GM18526 (cell line): ENCODE results near the gene GPR55.

ENCODE experiments used
- POLR2A ChIP-seq: IDR thresholded peaks from 3 replicates; pipeline ENCODE4 v1.6.1; 2011; ENCODE audit not compliant: insufficient read length; ENCODE audit errors: extremely low read depth

Gene GPR55

DNA sequence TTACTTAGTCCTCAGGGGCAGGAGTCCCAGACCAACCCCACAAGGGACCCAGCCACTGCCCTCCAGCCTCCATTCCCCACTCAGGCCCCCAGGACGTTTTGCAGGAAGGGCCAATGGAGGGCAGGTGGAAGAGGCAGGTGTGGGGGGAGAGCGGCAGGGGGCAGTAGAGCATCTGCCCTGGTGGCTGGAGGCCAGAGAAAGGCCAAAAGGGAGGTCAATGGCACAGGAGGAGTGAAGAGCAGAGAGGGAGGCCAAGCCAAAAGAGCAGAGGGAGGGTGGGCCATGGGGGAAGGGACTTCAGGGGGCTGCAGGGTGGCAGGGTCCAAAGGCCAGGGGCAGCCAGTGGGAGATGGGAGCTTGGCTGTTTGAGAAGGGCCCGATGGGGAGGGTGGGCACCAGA lies 17.3 kb upstream of the GPR55 start:
- no peak for TF ChIP-seq POLR2A

DNA sequence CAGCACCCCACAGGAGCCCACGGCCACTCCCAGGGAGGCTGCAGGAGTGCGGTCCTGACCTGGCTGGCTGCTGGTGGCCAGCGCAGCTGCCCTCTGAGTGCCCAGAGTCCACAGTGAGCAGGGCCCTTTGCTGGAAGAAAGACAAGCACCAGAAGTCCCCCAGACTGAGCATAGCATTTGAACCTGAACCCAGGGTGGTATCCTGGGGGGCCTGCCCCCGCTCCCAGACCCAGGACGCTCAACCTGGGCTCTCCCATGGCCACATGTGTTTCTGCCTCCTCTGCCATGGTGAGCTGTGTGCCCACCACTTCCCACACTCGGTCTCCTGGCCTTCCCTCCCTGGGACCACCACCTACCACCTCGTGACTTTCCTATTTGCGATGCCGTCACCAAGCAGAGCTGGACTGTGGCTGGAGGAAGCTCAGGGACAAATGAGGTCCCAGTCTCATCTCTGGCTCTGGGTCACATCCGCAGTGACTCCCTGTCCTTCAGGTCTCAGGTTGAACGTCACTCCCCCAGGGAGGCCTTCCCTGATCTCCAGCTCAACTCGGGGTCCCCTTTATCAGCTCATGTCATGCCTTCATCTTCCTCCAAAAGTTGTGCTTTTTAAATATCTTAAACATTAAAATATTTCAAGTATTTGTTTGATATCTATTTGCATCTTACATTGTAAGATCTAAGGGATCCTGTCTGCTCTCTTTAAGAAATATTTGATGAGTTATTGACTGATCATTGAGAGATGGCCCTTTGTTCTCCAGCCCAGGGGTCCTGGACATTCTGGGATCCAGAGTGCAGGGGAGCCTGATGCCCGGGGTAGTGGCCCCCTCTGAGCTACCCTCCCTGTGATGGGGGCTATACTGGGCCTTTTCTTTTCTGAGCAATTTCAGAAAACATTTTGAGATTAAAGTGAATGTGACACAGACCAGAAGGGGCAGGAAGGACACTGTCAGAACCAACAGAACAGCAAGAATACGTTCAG lies 16.4 kb upstream of the GPR55 start:
- TF ChIP-seq POLR2A = no peak

DNA sequence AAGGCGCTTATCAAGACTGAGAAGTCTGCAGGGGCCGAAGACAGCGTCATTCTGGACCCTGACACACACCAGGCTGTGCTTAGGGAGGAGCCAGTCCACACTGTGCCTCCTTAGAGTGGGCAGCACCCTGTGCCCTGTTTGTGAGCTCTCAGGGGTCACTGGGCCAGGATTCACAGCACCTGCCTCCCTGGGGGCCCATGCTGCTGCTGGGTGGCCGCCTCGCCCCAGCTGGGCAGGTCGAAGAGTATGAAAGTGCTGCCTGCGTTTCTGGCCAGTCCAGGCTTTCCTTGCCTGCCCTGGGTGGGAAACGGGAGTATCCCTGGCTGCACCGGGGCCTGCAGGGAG lies 15.4 kb upstream of the GPR55 start:
- no peak for TF ChIP-seq POLR2A

DNA sequence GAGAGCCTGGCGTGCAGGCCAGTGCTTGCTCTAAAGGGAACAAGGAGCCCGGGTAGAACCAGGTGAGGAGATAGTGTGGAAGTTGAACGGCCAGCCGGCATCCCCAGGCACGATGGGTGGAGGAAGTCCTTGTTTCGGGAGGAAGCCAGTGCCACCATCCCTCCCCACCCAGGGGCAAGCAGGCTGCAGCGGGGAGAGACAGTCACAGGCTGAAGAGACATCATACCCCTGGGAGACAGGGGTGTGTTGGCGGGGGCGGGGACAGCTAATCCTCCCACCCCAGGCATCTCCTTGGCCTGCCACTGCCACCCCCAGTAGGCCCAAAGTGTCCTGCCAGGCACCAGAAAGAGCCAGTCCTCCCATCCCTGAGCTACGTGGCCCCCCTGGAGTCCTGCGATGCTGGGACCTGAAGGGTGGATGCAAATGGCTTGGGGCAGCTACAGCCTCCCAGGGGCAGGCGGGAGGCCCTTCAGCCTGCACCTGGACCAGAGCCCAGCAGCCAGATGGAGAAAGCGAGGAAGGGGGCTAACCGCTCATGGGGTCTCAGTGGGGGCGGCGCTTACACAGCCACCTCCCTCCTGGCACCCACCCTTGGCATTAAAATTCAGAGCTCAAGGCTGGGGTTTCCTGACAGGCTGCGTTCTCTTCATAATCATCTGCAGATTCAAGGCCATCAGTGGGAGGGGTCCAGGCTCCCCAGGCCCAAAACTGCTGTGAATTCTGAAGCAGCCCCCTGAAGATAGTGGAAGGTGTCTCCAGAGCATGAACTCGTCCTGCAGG lies 14.8 kb upstream of the GPR55 start:
- TF ChIP-seq POLR2A = no peak

DNA sequence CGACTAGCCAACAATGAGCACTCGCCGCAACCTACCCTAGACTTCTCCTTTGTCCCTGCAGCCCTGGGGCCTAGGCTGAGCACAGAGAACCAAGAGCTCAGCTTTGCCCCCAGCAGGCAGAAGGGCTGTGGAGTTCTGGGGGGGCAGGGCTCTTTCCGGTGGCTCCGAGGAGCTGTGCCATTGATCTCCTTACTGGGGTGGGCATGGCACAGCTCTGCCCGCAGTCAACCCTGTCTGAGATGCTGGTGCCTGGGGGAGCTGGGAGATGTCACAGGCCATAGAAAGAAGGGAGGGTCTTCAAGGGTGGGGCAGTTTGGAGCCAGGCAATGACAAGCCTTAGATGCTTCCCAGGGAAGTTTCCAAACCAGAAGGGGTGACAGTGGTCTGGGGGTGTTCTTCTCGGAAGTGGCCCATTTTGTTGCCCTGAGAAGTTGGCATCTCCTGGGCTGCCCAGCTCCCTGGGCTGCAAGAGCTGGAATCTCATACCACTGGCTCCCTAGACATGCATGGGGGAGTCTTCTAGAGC lies 14.1 kb upstream of the GPR55 start:
- no peak for TF ChIP-seq POLR2A

DNA sequence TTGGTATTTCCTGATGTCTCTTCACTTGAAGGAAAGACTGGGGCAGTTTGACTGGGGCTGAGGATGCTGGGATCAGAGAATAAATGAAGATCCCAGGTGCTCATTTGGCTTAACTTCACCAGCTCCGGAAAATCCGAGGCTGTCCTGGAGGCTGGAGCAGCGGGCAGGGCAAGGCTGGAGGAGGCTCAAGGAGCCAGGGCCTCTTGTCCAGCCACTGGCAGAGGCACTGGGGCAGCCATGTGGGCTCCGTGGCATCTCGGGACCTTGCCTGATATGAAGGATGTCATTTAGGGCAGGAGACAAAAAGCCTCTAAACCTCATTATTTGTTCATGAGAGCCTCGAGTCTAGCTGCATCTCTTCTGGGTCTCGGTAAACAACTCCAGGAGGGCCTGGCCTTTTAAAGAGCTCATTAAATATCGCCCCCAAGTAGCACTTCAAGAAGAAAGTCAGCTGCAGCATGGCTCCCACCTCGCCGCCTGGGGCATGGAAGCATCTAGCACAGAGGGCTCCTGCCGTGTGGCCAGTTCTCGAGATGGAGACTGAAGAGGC lies 13.5 kb upstream of the GPR55 start:
- TF ChIP-seq POLR2A = no peak

DNA sequence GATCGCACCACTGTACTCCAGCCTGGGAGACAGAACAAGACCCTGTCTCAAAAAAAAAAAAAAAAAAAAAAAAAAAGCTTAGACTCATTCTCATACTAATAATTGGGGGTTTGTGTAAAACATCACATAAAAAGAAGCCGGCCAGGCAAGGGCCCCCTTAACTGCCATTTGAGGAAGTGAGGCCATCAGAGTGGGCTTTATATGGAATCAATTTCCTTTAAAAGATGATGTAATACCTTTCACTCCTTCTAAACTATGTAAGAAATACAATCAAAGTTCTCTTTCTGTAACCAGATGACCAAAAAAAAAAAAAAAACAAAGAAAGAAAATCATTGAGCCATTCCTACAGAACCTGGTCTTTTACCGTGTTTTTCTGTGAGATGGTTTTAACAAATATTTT lies 13.1 kb upstream of the GPR55 start:
- TF ChIP-seq POLR2A = no peak

DNA sequence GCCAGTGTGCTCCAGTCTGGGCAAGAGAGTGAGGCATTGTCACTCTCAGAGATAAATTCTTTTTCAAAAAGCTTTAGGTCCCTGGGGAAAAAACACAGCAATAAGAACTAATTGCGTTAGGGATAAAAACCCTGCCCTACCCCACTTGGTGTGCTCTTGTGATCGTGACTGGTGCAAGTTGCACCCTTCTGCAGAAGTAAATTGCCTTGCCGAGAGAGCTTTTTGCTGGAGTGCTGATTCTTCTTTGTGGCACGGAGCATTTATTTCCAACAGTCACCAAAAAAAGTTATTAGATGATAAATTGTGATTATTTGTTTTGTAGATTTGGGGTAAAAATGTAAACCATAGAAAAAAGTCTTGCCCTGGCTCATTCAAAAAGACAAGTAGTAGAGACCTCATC lies 12.3 kb upstream of the GPR55 start:
- no peak for TF ChIP-seq POLR2A

DNA sequence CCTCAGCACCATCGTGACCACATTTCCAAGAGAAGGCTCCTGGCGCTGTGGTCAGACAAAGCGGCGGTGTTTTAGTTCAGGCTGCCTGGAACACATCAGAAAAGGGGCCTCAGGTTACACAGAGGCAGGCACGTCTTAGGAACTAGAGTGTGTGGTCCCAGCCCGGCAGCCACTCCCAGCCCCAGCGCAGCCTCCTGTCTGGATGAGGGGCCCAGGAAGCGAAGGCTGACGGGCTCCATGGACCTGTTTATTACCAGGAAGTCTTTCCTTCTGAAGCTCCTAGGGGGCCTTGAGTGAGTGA lies 10.0 kb upstream of the GPR55 start:
- TF ChIP-seq POLR2A = no peak

DNA sequence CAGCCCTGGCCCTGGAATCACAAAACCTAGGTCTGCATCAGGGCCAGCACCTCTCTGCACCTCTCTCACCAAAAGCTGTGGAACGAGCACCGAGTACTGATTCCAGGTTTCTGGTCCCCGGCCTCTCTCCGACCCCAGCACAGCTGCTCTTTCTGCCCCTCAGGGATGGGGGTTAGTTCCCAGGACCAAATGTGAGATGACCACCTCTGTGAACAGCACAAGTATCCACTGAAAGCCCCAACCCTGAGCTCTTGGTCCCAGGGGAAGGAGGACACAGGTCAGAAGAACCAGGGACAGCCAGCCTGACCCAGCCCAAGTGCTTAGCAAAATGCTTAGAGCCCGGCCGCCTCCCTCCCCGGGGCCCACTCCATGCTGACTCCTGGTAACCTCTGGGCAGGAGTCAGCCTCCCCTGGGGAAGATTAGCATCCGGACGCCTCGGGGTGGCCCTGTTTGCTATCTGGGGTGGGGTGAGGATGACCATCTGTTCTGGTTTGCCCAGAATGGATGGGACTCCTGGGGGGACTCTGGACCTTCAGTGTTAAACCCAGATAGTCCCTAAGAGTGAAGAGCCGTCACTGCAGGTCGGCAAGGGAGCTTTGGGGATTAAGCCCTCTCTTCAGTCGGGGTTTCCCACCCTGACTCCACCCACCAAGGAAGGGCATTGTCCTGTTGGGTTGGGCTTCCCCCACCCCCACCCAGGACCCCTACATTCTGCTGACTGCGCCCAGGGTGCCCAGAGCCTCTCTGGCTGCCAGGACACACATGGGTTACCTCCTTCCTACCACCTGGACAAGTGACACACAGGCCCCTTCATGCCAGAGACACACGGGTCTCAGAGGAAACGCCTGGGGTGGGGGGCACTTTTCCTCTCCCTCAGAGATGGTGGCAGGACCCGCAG lies 9.4 kb upstream of the GPR55 start:
- TF ChIP-seq POLR2A = no peak

DNA sequence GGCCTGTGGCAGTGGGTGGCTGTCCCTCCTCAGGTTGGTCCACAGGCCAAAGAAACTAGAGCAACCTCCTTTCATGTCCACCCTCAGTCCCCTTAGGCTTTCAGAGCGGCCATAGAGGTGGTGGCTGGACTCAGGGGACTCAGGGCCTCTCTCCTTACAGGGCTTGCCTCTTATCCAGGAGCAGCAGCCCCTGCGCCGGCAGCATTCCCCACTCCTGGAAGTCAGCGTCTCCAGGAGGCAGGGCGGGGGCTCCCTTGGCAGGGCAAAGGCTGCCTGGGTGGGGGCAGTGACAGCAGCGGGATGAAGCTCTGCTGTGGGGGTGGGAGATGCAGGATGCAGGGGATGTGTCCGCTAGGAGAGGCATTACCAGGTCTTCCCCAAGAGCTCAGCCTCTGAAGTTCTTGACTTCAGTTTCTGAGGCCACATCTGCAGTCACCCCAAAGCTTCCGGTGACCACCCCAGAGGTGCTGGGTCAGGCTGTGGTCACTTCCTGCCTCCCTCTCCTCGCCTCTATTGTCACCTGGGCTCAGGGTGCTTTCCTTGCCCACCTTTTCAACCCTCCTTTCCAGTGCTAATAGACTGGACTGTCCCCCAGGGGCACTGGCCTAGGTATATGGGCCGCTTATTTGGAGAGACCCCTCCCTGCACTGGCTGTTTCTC lies 8.6 kb upstream of the GPR55 start:
- TF ChIP-seq POLR2A = no peak

DNA sequence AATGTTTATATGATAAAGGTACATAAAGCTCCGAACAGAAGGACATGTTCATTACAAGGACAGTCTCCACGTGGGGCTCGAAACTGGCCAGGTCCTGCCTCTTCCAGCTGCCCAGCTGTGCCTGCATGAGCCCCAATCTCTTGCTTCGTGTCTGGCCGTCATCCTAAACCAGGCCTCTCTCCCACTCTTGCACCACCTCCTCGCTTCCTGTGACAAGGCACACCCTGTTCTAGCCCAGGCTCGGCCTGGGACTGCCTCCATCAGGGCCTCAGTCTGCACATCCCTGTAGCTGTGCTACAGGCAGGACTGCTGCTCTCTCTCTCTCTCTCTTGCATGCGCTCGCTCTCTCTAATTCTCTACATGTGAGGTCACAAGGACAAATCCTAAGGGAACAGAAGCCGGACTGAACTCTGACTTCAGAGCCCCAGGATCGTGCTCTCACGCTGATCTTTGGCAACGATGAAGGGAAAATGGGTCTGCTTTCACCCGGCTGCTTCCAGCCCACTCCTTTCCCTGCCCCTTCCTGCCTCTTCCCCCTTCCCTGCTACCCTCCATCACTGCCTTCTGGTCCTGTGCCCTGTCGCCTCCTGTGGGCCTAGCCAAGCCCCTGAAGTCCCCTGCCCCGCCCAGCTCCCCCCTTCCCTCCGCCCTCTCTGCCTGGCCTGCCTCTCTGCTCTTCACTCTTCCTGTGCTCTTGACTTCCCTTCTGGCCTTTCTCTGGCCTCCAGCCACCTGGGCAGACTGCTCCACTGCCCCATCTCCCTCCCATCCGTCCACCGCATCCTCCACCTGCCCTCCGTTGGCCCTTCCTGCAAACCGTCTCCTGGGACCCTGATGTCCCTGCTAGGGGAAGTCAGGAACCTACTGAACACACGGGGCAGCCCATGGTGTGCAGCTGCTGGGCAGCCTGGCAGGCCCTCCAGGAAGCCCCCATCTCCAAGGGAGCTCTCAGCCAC lies 7.8 kb upstream of the GPR55 start:
- no peak for TF ChIP-seq POLR2A

DNA sequence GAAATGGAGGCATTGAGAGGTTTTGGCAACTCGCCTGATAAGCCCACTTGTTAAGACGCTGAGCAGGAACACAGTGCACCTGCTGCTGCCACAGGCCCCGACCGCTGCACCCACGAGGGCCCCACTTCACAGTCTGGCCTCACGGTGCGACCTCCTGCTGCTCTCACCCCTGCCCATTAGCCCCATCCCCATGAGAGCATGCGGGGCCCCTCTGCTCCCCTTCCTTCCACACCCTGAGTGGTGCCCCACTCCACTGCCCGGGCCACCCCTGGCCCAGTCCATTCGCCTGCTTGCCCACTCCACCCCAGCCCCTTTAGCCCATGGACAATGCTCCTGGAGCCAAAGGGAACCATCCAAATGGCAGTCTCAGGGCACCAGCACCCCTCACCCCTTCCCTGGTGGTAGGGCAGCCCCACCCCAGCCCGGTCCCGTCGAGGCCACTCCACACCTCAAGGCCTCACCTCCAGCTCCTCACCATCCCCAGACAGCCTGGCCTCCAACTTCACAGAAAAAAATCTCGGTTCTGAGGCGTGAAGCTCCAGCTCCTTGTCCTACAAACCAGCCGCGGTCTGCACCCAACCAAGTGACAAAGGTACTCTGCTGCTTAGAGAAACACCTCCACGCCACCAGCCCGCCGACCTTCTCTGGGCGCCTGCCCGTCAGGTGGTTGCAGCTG lies 6.7 kb upstream of the GPR55 start:
- TF ChIP-seq POLR2A = no peak
